GM12878 (cell line): Measurements from ENCODE around the gene DOCK7. TPM values are rescaled to one million over a fixed set of nuclear protein-coding genes. Genes with fewer than 3 reads are reported as not detected.

Experiments
- ATAC-seq: fragments of 200-7000 bp; cut with Tn5 transposase; 3 replicates; pipeline ENCODE4 v1.9.1; 2020; ENCODE audit warnings: mild to moderate bottlenecking, moderate library complexity
- BruUV-seq: library from RNA; stranded (reverse); fragments of 400-500 nt; replicated peaks from 2 replicates; lab custom pipeline; 2021; lab: Mats Ljungman, UMichigan
- CTCF ChIA-PET: fragments of 300-600 bp; sonication (Branson Sonifier 250); formaldehyde crosslinking; extraction: SDS; loops from one replicate; lab custom pipeline; 2021; ENCODE audit warnings: inconsistent platforms; lab: Yijun Ruan, JAX
- POLR2A ChIA-PET: fragments of 350-600 bp; formaldehyde crosslinking; extraction: SDS; loops from one replicate; lab custom pipeline; 2021; ENCODE audit warnings: inconsistent platforms; lab: Charles Lee
- RAD21 ChIA-PET: fragments of 300-600 bp; sonication (Branson Sonifier 250); formaldehyde crosslinking; loops from one replicate; lab custom pipeline; 2023; ENCODE audit warnings: antibody characterized with exemption; ENCODE audit not compliant: unreplicated experiment; lab: Charles Lee
- SMC1A ChIA-PET: fragments of 300-600 bp; sonication (Branson Sonifier 250); formaldehyde crosslinking; loops from one replicate; lab custom pipeline; 2023; ENCODE audit not compliant: unreplicated experiment, uncharacterized antibody; lab: Charles Lee
- DNase-seq: peaks from one replicate; pipeline ENCODE4 v3.0.0-alpha.2; 2011; ENCODE audit warnings: low read depth, low spot score
- FAIRE-seq: peaks from 3 replicates; lab custom pipeline; 2011; peaks lifted over from hg19 to GRCh38; lab: Jason Lieb, UNC
- H2AFZ ChIP-seq: 2 replicates; pipeline ENCODE4 v1.6.0; 2011; ENCODE audit warnings: low read depth, low read length, control low read depth; ENCODE audit not compliant: control insufficient read depth
- H3K27ac ChIP-seq: 2 replicates; pipeline ENCODE4 v1.5.1; 2011; ENCODE audit warnings: control low read depth; ENCODE audit not compliant: control insufficient read depth, insufficient read depth
- H3K27me3 ChIP-seq, 2 experiments: replicated peaks in 1 of 2; 2 replicates each; pipeline versions ENCODE4 v1.6.0 to v1.6.1; 2011; ENCODE audit warnings: low read length in 1 of 2; ENCODE audit not compliant: control insufficient read depth in 2 of 2, insufficient read depth in 2 of 2
- H3K36me3 ChIP-seq, 2 experiments: 2 replicates each; pipeline ENCODE4 v1.5.1; 2011; ENCODE audit warnings: low read length in 1 of 2; ENCODE audit not compliant: control insufficient read depth in 2 of 2, insufficient read depth in 2 of 2
- H3K4me1 ChIP-seq: 2 replicates; pipeline ENCODE4 v1.6.1; 2011; ENCODE audit warnings: mild to moderate bottlenecking, low read length, moderate library complexity, mixed read lengths; ENCODE audit not compliant: control insufficient read depth, insufficient read depth
- H3K4me2 ChIP-seq: 2 replicates; pipeline ENCODE4 v1.6.0; 2011; ENCODE audit warnings: control low read depth; ENCODE audit not compliant: control insufficient read depth, insufficient read depth
- H3K4me3 ChIP-seq: fragments of 200-600 bp; sonication (generic); 2 replicates; pipeline ENCODE4 v1.5.1; 2016
- H3K79me2 ChIP-seq: 2 replicates; pipeline ENCODE4 v1.6.0; 2011; ENCODE audit warnings: low read length; ENCODE audit not compliant: control insufficient read depth, insufficient read depth
- H3K9ac ChIP-seq: 2 replicates; pipeline ENCODE4 v1.8.0; 2011; ENCODE audit warnings: low read length, control low read depth, mixed read lengths; ENCODE audit not compliant: control insufficient read depth, insufficient read depth
- H3K9me3 ChIP-seq: replicated peaks from 3 replicates; pipeline ENCODE4 v1.5.1; 2011; ENCODE audit warnings: mild to moderate bottlenecking, low read length; ENCODE audit not compliant: control insufficient read depth, insufficient read depth
- H4K20me1 ChIP-seq: 2 replicates; pipeline ENCODE4 v1.6.0; 2011; ENCODE audit not compliant: control insufficient read depth, insufficient read depth
- CBFB ChIP-seq: IDR thresholded peaks from 2 replicates; pipeline ENCODE4 v1.6.1; 2016; ENCODE audit warnings: antibody characterized with exemption, low read depth
- CEBPB ChIP-seq, 2 experiments: fragments of 150-350 bp in 1 of 2; IDR thresholded peaks; 2 replicates each; pipeline ENCODE4 v1.6.1; 2012 to 2014; ENCODE audit warnings: low read depth in 2 of 2, low read length in 2 of 2, borderline replicate concordance in 1 of 2, inconsistent platforms in 1 of 2
- EED ChIP-seq: sonication (generic); IDR thresholded peaks from 2 replicates; pipeline ENCODE4 v1.6.1; 2016; ENCODE audit warnings: antibody characterized with exemption, low read depth
- GABPA ChIP-seq: IDR thresholded peaks from 2 replicates; pipeline ENCODE4 v1.6.1; 2014; ENCODE audit warnings: antibody characterized with exemption, low read depth, mild to moderate bottlenecking, inconsistent platforms
- GATAD2B ChIP-seq: fragments of 450-650 bp; conservative IDR thresholded peaks from 2 replicates; pipeline ENCODE4 v1.6.1; 2017; ENCODE audit warnings: low read depth, mild to moderate bottlenecking, moderate library complexity
- KAT2A ChIP-seq: conservative IDR thresholded peaks from 2 replicates; pipeline ENCODE4 v1.6.1; 2011; ENCODE audit warnings: low read depth, low read length; ENCODE audit not compliant: control insufficient read depth
- KLF5 ChIP-seq: fragments of 450-650 bp; IDR thresholded peaks from 2 replicates; pipeline ENCODE4 v1.6.1; 2014; ENCODE audit warnings: mild to moderate bottlenecking; ENCODE audit not compliant: partially characterized antibody
- MEF2A ChIP-seq: IDR thresholded peaks from 2 replicates; pipeline ENCODE4 v1.6.1; 2011; ENCODE audit warnings: low read depth, mild to moderate bottlenecking, low read length, moderate library complexity; ENCODE audit not compliant: insufficient read depth
- POLR2A ChIP-seq: IDR thresholded peaks from 2 replicates; pipeline ENCODE4 v1.6.1; 2011; ENCODE audit warnings: low read depth, mild to moderate bottlenecking, low read length
- RB1 ChIP-seq: fragments of 450-650 bp; formaldehyde crosslinking; IDR thresholded peaks from 2 replicates; pipeline ENCODE4 v1.6.1; 2017; ENCODE audit warnings: mild to moderate bottlenecking, borderline replicate concordance
- SMC3 ChIP-seq: IDR thresholded peaks from 2 replicates; pipeline ENCODE4 v1.6.1; 2011; ENCODE audit warnings: low read length, improper control_type of control experiment, borderline replicate concordance
- WGBS: methylation state at CpG from one replicate; pipeline ENCODE4 v1.1.6; 2016; ENCODE audit warnings: low lambda C conversion rate; ENCODE audit not compliant: insufficient replicate concordance, insufficient coverage; ENCODE audit errors: missing lambda C conversion rate; 5-methylcytosine and 5-hydroxymethylcytosine counted together
- in situ Hi-C: fragments of 300-500 bp; cut with MboI; formaldehyde crosslinking; loops from 9 replicates; pipeline ENCODE4 v1.14.3; 2018; ENCODE audit warnings: mixed read lengths
- intact Hi-C: fragments of 100-400 bp; cut with micrococcal nuclease; formaldehyde crosslinking; loops from one replicate; pipeline ENCODE4 v1.14.2; 2022; ENCODE audit not compliant: unreplicated experiment
- polyA plus RNA-seq, 11 experiments: library from polyadenylated mRNA; depleted of rRNA in 4 of 11; unstranded in 6 of 11; stranded (reverse) in 5 of 11; fragments of >200 nt; fragmentation: Nextera tagmentation in 4 of 11; fragmentation: Illumina TruSeq in 1 of 11; extraction: Ambion mirVana in 4 of 11; extraction: Trizol in 1 of 11; gene quantifications; 1 replicate in 1 of 11; 2 replicates in 10 of 11; pipeline versions ENCODE4 v1.2.1 to v1.2.3, GENCODE V29; 2011 to 2016; ENCODE audit warnings: inconsistent platforms in 2 of 11, missing spikeins in 2 of 11, low read depth in 1 of 11
- total RNA-seq, 4 experiments: library from RNA; depleted of rRNA in 3 of 4; stranded (reverse); fragments of >200 nt in 3 of 4; fragmentation: Illumina TruSeq in 1 of 4; extraction: Trizol in 1 of 4; gene quantifications; 2 replicates each; pipeline versions ENCODE4 v1.2.1 to v1.2.3, GENCODE V29; 2013 to 2021
- TF ChIP-seq, protein P1 (sequence below): IDR thresholded peaks from 2 replicates; pipeline ENCODE4 v1.6.1; 2011; ENCODE audit warnings: low read depth, mild to moderate bottlenecking, low read length, moderate library complexity, borderline replicate concordance; ENCODE audit errors: extremely low read depth
- TF ChIP-seq, protein P2 (sequence below): fragments of 450-650 bp; formaldehyde crosslinking; IDR thresholded peaks from 2 replicates; pipeline ENCODE4 v1.5.0; 2022; ENCODE audit warnings: mild to moderate bottlenecking, missing genetic modification characterization

DOCK7 gene
- total and polyA plus RNA-seq, 10 of the 15 experiments (the other 5 are each of a cell fraction or from before 2014, with no cell fraction given) = 4.8 to 34.6 (median 26.9) TPM

DNA sequence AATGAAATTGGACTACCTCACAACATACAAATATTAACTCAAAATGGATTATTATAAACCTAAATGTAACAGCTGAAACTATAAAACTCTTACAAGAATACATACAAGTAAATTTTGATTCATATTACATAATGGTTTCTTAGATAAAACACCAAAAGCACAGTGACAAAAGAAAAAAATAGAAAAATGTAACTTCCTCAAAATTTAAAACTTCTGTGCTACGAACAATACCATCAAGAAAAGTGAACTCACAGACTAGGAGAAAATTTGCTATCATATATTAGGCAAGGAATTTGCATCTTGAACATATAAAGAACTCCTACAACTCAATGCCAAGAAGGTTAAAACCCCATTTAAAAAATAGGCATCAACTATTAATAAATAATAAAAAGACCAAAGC lies 59.7 kb downstream of the DOCK7 start:
- ChIA-PET CTCF (interaction anchor here (0.5 to 1.6 kb wide), 2 partner anchors 20 to 117 kb away, joined by 3 read pairs; no protein-coding TSS in a partner anchor), POLR2A (interaction anchor here (0.8 kb wide), 1 partner anchor 55 kb away, joined by 3 read pairs; no protein-coding TSS in a partner anchor), SMC1A (interaction anchor here (0.9 to 2.3 kb wide), 5 partner anchors 14 to 99 kb away, joined by 3 to 10 read pairs (median 3); no protein-coding TSS in a partner anchor), RAD21 (no interaction called here)
- WGBS = 68% methylated on average over 1 of the region's 1 CpG
- Histone ChIP-seq H3K9me3 (peaks cover 3% of the 10 kb centered on the region; the same call in 2 of the 3 replicates), H3K27me3 (no peaks in the 10 kb centered on the region), H3K36me3 (no peaks in the 10 kb centered on the region; a peak in 1 of 4 replicates), H4K20me1 (no peaks in the 10 kb centered on the region), H3K4me2 (no peak overlapping the region), H3K27ac (no peak overlapping the region), H3K4me3 (no peak overlapping the region), H3K9ac (no peak overlapping the region), H3K79me2 (no peaks in the 10 kb centered on the region), H2AFZ (no peak overlapping the region), H3K4me1 (no peaks in the 10 kb centered on the region; the same call in 1 of the 2 replicates)
- TF ChIP-seq CBFB (no peak), RB1 (no peak), KLF5 (no peak), KAT2A (no peak), SMC3 (no peak), POLR2A (no peak), EED (no peak), CEBPB (IDR thresholded peaks at IDR 0.05; ENCODE audit: borderline replicate concordance in 1 of 2, low read depth in 2 of 2, low read length in 2 of 2) (no peak), MEF2A (no peak), GATAD2B (no peak), GABPA (no peak)
- TF ChIP-seq, protein P1, sequence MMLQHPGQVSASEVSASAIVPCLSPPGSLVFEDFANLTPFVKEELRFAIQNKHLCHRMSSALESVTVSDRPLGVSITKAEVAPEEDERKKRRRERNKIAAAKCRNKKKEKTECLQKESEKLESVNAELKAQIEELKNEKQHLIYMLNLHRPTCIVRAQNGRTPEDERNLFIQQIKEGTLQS = no peak
- TF ChIP-seq, protein P2, sequence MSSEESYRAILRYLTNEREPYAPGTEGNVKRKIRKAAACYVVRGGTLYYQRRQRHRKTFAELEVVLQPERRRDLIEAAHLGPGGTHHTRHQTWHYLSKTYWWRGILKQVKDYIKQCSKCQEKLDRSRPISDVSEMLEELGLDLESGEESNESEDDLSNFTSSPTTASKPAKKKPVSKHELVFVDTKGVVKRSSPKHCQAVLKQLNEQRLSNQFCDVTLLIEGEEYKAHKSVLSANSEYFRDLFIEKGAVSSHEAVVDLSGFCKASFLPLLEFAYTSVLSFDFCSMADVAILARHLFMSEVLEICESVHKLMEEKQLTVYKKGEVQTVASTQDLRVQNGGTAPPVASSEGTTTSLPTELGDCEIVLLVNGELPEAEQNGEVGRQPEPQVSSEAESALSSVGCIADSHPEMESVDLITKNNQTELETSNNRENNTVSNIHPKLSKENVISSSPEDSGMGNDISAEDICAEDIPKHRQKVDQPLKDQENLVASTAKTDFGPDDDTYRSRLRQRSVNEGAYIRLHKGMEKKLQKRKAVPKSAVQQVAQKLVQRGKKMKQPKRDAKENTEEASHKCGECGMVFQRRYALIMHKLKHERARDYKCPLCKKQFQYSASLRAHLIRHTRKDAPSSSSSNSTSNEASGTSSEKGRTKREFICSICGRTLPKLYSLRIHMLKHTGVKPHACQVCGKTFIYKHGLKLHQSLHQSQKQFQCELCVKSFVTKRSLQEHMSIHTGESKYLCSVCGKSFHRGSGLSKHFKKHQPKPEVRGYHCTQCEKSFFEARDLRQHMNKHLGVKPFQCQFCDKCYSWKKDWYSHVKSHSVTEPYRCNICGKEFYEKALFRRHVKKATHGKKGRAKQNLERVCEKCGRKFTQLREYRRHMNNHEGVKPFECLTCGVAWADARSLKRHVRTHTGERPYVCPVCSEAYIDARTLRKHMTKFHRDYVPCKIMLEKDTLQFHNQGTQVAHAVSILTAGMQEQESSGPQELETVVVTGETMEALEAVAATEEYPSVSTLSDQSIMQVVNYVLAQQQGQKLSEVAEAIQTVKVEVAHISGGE = no peak
- intact Hi-C loops (no loop called here), in situ Hi-C loops (no loop called here)
- BruUV-seq = no TSS peak
- FAIRE-seq (no peak), ATAC-seq (no peak), DNase-seq (no peak)
